Esophagus squamous epithelium (tissue), 4 donors: Measurements from ENCODE around the gene PPP1R14B.

Experiments used
- CTCF ChIP-seq, 6 experiments: fragments of 450-650 bp in 4 of 6; fragments of 200-600 bp in 2 of 6; sonication (generic) in 2 of 6; IDR thresholded peaks; one replicate each; pipeline ENCODE4 v1.5.1; 2016 to 2019; ENCODE audit warnings: antibody characterized with exemption in 6 of 6, mild to moderate bottlenecking in 4 of 6, moderate library complexity in 4 of 6
- POLR2A ChIP-seq, 4 donors: fragments of 450-650 bp; IDR thresholded peaks; one replicate each; pipeline ENCODE4 v1.6.1; 2017; ENCODE audit warnings: antibody characterized with exemption in 4 of 4, mild to moderate bottlenecking in 4 of 4, moderate library complexity in 3 of 4

GRCh38 chr11:64258946-64259532 is 12.3 kb upstream of the PPP1R14B start:
- TF ChIP-seq CTCF (IDR thresholded peaks at IDR 0.05) = no peak
- no peak for TF ChIP-seq POLR2A (IDR thresholded peaks at IDR 0.05)
